H1 (cell line): Measurements from ENCODE around the gene KCNJ12. TPM values are rescaled to one million over a fixed set of nuclear protein-coding genes. Genes with fewer than 3 reads are reported as not detected.

Experiments used
- POLR2A ChIP-seq, 2 experiments: IDR thresholded peaks; 1 replicate in 1 of 2; 2 replicates in 1 of 2; pipeline ENCODE4 v1.6.1; 2011; ENCODE audit warnings: low read depth in 2 of 2, low read length in 2 of 2, mild to moderate bottlenecking in 2 of 2; ENCODE audit errors: control extremely low read depth in 1 of 2
- SIRT6 ChIP-seq: IDR thresholded peaks from one replicate; pipeline ENCODE4 v1.7.1; 2012; ENCODE audit warnings: low read length, inconsistent platforms
- TAF7 ChIP-seq: optimal IDR thresholded peaks from 2 replicates; pipeline ENCODE3; 2011; ENCODE audit warnings: low read depth, mild to moderate bottlenecking, inconsistent platforms, low read length, moderate library complexity, borderline replicate concordance
- polyA plus RNA-seq, 7 experiments: library from polyadenylated mRNA; depleted of rRNA in 3 of 7; stranded (reverse) in 5 of 7; unstranded in 2 of 7; fragments of >200 nt in 5 of 7; fragments of 200-250 nt in 2 of 7; gene quantifications; 1 replicate in 5 of 7; 2 replicates in 1 of 7; 4 replicates in 1 of 7; pipeline versions ENCODE4 v1.2.1 to v1.2.3, GENCODE V29; 2011 to 2013; ENCODE audit warnings: missing spikeins in 2 of 7, mixed read lengths in 2 of 7
- total RNA-seq: library from RNA; stranded (reverse); fragmentation: NEBNext Ultra II Directional; extraction: Animal tissue kit (Norgen Biotek cat#: 25700); gene quantifications from 2 replicates; pipeline ENCODE4 v1.2.1, GENCODE V29; 2021

Gene KCNJ12
- total and polyA plus RNA-seq, 2 of the 8 experiments (the other 6 are each of a cell fraction or from before 2014, with no cell fraction given), result 1.2 to 1.5 TPM

GRCh38 chr17:21361020-21361809 is 14.9 kb upstream of the KCNJ12 start (continued):
- no peak for TF ChIP-seq POLR2A (IDR thresholded peaks at IDR 0.05; ENCODE audit: control extremely low read depth in 1 of 2, low read depth in 2 of 2, low read length in 2 of 2)
- TF ChIP-seq SIRT6, result no peak
- no peak for TF ChIP-seq TAF7
